ENCODE results near the gene TXNDC11.
A peak's percentile ranks its signal among the peaks of the same experiment; 100 is the strongest.

TXNDC11 gene

DNA sequence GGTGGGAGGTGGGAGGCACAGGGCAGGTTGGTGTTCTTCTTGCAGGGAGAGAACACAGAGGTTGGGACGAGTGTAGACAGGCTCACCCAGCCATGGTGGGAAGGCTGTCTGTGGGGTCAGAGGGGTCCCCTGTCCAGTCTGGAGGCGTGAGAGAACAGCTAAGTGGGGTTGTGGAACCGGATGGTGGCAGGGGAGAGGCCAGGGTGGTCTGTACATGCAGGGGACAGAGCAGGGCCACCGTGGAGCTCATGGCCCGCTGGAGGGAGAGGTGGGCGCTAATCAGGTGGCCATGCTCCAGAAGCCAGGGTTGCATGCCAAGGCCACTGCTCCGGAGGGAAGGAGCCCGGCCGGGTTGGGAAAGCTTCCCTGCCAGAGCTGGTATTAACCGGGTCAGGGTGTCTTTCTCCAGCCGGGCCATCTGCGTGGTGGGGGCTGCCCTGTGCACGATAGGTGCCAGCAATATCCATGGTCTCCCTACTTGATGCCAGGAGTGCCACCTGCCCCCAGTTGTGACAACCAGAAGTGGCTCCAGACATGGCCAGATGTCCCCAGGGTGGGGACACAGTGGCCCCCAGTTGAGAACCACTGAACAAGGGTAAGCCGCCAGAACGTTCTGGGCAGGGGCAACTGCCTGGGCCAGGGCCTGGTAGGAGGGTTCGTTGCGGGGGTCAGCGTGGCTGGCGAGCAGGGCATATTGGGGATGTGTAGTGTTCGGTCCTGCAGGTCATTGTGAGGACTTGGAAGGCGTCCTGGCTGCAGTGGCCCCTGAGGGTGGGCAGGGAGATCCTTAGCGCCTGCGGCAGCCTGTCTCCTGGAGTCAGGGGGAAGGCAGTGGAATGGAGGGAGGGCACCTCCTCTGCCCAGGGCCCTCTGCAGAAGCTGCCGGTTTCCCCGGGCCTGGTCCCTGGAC, 69.3 kb downstream of the TXNDC11 start:
- DNase-seq, result no peak

DNA sequence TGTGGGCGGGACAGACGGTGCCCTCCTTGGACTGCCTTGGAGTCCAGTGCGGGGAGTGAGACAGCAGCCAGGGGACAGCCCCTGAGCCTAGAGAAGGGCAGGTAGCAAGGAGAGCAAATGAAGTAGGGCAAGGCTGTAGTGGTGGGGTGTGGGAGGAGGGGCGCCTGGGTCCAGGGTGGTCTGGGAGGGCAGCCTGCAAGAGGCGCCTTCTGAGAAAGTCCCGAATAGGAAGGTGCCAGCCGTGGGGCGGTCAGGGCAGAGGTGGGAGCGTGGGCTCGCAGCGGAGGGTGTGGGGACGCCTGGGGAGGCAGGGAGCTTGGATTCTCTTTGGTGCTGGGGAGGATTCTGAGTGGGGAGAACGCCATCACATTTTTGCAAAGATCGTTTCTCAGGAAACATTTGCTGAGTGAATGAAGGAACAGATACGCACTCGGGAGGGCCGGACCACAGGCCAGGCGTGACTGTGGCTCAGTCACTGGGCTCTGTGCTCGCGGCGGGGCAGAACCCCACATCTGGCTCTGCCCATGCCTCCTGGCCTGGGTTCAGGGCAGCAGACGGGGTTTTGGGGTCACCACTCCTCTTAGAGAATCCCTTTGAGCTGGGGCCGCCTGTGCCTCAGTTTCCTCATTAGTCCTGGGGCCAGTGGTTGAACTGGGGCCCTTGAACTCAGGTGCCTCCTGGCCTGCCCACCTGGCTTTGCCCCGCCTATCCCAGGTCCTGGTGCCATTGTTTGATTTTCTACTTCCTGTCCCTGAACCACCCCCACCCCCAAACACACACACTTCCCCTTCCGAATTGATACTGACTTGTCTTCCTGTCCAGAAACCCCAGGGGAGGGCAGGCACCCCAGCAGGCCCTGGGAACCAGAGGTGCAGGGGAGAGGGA, 70.2 kb downstream of the TXNDC11 start:
- DNase-seq, result no peak

DNA sequence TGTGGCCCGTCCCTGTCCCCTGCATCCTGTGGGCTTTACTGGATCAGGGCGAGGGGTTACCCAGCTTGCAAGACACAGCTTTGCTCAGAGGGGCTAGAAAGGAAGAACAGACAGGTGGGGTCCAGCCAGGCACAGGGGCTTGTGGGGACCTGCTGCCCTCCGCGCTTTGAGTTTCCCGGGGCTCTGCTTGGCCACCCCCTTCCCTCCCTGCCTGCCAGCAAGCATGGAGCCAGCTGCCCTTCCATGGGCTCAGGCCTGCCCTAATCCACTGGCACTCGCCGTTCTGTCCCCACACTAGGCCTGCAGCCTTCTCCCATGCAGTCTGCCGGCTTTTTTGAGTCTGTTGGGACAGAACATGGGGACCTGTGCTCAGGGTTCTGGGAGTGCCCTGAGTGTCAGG, 71.0 kb downstream of the TXNDC11 start:
- no peak for DNase-seq

DNA sequence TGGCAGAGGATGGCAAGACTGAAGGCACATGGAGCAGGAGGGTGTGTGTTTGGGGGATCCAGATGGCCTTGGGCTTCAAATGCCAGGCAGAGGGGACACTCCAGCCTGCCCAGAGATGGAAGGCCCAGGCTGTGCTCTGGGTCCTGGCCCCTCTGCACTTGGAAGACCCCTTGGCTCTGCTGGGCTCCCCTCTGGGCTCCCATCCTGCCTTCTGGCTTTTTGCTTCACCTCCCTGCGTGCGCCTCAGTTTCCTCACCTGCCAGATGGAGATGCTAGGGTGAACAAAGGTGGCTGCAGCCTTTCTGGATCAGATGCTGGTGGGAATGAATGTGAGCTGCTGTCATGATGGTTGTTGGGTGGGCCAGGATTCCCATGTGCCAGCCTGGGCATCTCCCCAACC, 71.4 kb downstream of the TXNDC11 start:
- DNase-seq, result no peak

DNA sequence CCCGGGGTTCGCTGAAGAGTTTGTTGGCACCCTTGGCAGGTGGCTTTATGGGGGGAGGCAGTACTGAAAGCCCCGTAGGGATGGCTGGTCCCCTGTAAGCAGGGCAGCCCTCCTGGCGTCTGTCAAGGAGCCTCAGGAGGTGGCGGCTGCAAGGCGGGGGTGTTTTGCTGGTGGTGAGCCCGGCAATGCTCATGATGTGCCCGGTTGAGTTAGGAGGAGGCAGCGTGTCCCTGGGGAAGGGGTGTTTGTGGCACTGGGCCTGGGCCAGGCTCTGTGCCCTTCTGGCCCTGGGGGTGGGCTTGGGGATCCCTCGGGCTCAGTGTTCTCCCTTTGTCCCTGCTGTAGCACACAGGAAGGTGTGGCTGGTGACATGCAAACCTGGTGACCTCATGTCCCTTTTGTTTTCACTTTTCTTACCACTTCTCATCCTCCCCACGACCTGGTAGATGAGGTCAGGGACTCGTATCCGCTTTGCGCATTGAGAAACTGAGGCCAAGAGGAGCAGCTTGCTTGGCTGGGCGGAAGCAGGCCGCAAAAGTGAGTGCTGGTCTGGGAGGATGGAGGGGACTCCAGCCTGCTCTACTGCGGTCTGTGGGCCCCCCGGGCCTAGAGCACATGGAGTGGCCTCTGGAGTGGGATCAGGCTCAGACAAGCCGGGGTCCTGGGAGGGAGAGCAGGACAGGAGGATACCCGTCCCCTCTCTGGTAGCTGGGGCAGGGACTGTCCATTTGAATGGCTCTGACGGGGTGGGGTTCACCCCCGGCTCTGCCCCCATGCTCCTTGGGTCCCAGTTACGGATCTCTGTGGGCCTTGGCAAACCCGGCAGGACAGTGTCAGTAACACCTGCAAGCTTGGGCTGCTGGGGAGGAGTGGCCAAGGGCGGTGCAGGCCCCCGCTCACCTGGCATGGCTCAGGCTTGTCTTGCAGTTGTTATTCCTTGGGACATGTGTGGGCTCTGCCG, 72.2 kb downstream of the TXNDC11 start:
- no peak for DNase-seq

DNA sequence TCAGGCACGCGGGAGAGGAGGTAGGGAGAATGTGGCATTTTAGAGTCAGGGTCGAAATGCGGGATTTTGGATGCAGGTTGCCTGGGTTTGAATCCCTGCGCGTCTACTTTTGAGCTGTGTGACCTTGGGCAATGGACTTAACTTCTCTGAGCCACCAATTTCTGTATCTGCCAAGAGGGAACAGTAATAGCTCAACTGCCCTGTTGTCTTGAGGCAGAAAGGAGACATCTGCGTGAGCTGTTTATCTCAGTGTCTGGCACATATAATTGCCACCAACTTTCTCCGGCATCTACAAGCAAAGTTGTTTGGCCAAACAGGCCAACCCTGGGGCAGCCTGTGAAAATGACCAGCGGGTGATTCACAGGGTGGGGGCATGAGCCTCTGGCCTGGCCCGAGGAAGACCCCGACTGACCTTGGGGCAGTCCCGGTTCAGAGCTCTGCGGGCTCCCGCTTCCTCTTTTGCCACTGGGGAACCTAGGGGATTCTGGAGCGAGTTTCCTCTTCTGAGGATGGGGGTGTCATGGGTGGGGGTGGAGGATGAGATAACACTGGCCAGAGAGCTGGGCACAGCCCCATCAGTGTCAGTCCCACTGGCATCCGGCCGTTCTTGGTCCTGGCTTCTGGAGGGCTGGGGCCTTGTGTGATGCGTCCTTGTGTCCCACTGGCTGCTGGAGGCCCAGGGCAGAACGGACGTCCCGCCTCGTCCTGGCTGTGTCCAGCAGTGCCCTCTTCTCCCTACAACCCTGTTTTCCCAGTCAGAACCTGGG, 73.1 kb downstream of the TXNDC11 start:
- no peak for DNase-seq

DNA sequence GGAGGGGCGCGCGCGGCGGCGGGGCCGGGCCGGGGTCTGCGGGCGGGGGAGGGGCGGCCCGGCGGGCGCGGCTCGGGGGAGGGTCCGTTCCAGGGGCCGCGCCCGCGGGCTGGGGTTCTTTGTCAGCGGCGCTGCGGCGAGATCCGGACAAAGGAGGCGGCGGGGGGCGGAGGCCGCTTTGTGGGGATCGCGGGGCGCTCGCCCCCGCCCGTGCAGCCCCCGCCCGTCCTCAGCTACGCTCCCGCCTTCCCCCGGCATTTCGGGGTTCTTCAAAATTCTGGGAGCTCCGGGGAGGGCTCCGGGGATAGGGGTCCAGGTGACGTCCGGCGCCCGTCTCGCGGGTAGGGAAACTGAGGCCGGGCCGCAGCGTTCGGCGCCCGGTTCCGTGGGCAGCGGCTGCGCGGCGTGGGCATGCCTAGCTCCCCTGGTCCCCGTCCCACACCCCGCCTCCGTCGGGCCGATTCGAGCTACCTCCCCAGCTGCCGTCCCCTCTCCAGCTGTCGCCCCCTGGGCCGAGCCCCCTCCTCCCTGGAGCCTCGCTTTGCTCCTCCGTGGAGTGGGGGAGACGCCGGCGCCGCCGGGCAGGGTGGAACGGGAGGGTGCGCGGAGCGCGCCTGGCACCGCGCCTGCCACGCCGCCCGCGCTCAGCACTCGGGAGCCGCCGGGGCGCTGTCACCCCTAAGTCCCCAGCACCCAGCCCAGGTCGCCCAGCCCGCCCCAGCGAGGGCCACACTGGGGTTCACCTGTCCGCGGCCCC, 73.9 kb downstream of the TXNDC11 start:
- DNase-seq, result no peak

DNA sequence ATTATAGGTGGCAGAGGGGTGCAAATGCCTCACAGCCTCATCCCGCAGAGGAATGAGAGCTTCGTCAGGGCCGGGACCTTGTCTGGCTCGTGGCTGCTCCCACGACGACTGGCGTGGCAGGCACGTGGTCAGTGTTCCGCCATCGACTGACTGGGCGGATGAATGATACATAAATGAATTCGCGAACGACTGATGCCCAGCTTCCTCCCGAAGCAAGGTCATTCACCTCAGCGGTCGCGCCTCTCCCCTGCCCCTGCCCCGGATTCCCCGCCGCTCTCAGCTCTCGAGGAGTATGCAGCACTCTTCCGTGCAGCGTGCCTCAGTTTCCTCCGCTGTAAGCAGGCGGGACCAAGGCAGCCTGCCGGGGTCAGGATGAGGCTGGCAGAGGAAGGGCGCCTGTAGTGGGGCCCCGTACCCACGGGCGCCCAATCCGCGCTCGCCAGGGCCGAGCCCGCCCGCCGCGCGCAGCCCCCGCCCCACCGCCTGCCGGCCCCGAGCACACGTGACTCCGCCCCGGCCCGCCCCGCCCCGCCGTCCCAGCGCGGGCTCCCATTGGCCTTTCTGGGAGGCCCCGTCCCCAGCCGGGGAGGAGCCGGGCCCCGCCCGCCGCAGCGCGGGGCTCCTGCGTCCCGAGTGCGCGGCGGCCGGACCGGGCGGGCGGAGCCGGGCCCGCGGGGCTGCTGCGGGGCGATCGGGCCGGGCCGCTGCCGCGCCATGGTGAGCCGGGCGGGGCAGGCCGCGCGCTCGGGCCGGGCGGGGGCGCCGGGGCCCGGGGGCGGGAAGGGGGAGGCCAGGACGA, 74.6 kb downstream of the TXNDC11 start, which contains the start of gene SNN:
Gene SNN, plus strand, starts transcription at position 632 of the 799 bp plus-strand sequence. CDS start 7,605 bp downstream, outside the sequence.
- peak; percentile 86 for DNase-seq

DNA sequence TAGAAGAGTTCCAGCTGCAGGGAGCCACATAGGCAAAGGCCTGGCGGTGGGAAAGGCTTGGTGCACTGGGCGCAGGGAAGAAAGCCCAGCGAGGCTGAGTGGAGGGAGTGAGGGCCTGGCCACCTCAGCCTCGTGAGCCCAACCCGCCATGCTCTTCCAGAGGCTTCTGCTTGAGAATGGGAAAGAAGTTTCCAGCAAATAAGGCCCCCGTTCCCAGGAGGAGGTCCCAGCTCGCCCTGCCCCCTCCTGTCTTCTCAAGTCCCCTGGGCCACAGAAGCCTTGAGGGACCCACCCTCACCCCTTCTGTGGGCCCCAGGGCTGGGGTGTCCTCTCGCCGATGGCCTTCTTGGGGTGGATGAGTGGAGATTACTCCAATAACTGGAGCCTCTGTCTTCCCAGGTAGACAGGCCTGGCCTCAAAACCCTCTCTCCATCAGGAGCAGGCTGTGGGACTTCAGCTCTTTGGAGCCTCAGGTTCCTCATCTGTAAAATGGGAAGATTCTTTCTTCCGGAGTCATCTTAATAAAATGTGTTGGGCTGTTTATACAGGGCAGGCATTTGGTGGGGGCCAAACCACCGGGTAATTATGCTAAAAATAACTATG, 75.3 kb downstream of the TXNDC11 start:
- DNase-seq, result no peak

DNA sequence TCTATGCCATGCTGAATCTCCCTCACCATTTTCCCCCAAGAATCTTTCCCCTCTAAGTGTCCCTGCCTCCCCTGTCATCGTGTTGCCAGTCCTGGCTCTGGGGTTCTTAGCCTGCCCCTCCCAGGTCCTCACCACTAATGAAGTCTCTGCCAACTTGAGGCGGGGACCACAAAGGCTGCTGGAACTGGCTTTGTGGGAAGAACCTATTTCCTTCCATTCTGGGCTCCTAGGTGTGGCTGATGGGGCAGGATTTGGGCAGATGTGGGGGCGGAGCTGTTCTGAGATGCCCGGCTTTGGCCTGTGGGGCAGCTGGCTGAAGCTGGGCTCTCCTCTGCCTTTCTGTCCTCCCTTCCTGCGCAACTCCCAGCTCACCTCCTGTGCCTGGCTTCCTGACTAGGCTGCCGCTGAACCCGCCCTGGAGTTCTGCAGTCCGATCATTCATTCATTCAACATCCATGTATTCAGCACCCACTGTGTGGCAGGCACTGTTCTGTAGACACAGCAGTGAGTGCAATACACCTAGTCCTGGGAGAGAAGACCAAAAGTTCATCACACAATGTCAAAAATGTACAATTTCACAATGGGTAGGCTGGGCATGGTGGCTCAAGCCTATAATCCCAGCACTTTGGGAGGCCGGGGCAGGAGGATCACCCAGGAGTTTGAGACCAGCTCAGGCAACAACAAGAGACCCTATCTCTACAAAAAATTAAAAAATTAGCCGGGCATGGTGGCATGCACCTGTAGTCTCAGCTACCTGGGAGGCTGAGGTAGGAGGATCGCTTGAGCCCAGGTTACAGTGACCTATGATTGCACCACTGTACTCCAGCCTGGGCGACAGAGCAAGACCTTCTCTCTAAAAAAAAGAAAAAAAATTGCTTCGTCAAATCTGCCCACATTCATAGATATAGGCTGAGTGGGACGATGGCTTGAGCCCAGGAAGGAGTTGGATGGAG, 76.3 kb downstream of the TXNDC11 start:
- DNase-seq, result no peak

DNA sequence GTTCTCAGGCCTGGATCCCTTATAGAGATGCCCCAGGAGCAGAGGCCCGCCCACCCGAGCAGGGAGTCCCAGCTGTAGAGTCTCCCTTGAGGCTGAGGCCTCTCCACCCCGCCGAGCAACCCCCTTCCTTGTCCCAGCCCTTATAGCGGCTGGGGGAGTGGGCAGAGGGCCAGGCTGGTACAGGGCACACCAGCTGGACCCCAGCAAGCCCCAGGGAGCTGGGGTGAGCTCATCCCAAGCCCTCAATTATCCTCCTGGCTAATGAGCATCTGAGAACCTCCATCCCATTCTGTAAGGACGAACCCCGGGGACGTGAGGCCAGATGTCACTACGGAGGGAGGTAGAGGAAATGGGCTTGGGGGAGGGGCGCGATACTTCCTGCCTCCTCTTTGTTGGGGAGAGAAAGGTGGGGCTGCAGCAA, 77.6 kb downstream of the TXNDC11 start:
- DNase-seq, result no peak

DNA sequence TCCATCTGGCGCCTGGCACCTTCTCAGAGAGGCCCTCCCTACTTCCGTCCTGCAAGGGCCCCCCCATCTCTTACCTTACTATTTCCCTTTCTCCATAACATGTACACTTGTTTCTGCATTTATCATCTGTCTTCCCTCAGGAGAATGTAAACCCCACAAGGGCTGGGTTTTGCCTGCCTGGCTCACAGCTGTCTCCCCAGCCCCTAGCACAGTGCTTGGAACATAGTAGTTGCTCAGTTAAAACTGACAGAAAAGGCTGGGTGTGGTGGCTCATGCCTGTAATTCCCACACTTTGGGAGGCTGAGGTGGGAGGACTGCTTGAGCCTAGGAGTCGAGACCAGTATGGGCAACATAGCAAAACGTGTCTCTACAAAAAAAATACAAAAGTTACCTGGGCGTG, 80.1 kb downstream of the TXNDC11 start:
- no peak for DNase-seq

DNA sequence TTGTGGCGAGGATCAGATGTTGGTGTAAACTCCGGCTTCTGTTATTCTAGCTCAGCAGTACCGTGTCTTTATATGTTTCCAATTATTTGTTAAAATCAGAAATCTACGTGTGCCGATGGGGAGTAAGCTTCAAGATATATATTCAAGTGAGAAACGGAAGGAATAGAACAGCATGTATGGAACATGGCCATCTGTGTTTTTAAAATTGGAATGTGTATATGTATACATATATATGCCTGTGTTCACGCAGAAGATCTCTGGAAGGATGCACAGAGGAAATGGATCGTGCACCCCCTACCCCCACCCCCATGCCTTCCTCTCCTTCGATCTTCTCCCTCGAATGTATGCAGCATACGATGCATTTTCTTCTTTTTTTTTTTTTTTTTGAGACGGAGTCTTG, 82.1 kb downstream of the TXNDC11 start:
- no peak for DNase-seq

DNA sequence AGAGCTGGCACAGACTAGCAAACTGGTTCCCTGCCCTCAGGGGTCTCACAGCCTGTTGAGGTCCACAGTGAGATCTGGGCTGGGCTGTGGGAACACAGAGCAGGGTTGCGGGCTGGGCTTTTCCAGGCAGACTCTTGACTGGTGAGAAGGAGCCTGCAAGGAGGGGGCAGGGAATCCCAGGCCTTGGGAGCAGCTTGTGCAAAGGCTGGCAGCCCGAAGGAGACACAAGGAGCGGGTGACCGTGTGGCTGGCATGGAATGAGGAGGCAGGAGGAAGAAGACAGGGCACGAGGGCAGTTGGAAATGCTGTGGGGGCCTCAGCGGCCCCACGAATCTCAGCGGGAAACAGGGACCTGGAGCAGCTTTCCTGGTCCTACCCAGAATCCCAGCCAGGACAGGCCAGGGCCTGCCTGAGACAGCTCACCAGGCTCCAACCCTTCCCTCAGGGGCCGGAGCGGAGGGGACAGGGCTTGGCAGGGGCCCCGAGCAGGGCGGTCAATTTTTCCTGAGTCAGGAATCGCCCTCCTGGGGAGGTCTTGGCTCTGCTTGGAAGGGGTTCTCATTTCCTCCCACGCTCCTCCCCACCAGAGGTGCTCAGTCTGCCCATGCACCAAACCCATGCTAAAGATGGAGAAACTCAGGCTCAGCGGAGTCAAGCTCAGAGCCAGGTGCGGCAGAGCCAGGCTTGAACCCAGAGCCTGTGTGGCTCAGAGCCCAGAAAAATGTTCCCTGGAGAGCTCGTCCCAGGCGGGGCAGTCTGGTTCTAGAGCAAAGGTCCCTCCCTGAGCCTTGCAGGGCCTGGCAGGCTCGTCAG, 83.6 kb downstream of the TXNDC11 start:
- no peak for DNase-seq

DNA sequence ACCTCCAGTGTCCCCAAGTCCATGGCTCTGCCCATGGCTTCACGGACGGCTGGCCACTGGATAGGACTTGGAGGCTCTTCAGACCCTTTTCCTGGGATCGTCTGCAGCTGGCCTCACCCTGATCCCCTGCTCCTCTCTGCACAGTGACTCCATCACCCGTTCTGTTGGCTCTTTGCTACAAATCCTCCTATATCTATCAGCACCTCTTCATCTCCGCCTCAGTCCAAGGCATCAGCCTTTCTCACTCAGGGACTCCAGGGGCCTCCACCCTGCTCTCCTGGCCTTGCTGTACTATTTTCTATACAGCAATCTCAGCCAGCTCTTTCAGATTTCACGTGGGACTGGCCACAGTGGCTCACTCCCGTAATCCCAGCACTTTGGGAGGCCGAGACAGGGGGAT, 85.1 kb downstream of the TXNDC11 start:
- DNase-seq, result no peak

DNA sequence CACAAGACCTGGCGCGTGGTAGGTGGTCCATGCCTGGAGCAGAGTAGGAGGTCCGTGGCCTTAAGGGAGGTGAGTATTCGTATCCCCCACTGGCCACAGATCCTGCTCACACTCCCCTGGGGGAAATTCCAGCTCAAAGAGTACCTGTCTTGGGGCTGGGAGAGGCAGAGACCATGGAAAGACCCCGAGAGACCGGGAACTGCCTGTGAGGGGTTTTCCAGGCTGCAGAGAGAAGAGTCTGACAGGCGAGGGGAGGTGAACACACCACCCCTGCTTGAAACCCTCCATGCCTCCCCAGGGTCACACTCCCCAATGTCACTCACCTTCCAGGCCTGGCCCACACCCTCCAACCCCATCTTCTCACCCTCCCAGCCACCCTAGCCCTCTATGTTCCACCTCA, 87.0 kb downstream of the TXNDC11 start:
- DNase-seq, result no peak

DNA sequence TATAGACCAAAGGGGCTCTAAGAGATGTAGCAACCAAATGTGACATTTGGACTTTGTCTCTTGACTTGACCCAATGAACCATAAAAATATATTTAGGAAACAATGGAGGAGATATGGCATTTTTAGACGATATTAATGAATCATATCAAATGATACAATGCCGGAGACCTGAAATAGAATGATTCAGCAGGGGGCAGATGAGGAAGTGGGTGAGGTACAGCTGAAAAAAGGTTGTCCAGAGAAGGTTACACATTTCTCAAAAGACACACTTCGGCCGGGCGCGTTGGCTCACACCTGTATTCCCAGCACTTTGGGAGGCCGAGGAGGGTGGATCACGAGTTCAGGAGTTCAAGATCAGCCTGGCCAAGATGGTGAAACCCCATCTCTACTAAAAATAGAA, 90.9 kb downstream of the TXNDC11 start:
- no peak for DNase-seq
